GM23338 (cell line): Measurements from ENCODE around the gene TMEM154. TPM values are rescaled to one million over a fixed set of nuclear protein-coding genes. Genes with fewer than 3 reads are reported as not detected.

Experiments
- ATAC-seq: fragments of 200-7000 bp; cut with Tn5 transposase; 3 replicates; pipeline ENCODE4 v1.9.1; 2020
- DNase-seq: peaks from one replicate; pipeline ENCODE4 v3.0.0-alpha.2; 2015; ENCODE audit warnings: low spot score
- H2AFZ ChIP-seq: fragments of 200-600 bp; sonication (generic); 2 replicates; pipeline ENCODE4 v1.8.0; 2016; ENCODE audit warnings: antibody characterized with exemption, mild to moderate bottlenecking, moderate library complexity
- H3F3A ChIP-seq: fragments of 200-600 bp; sonication (generic); replicated peaks from 2 replicates; pipeline ENCODE4 v1.8.0; 2017; ENCODE audit warnings: antibody characterized with exemption, mixed run types, low read depth
- H3K27ac ChIP-seq: fragments of 200-600 bp; sonication (generic); 2 replicates; pipeline ENCODE4 v1.6.1; 2016; ENCODE audit warnings: low read depth
- H3K27me3 ChIP-seq: fragments of 200-600 bp; sonication (generic); 2 replicates; pipeline ENCODE4 v1.8.0; 2016; ENCODE audit warnings: mild to moderate bottlenecking, mixed run types, moderate library complexity; ENCODE audit not compliant: insufficient read depth
- H3K36me3 ChIP-seq: fragments of 200-600 bp; sonication (generic); 2 replicates; pipeline ENCODE4 v1.8.0; 2016; ENCODE audit warnings: mild to moderate bottlenecking; ENCODE audit not compliant: insufficient read depth
- H3K4me1 ChIP-seq: fragments of 200-600 bp; sonication (generic); 2 replicates; pipeline ENCODE4 v1.8.0; 2016; ENCODE audit warnings: mild to moderate bottlenecking, moderate library complexity; ENCODE audit not compliant: insufficient read depth
- H3K4me2 ChIP-seq: fragments of 200-600 bp; sonication (generic); 2 replicates; pipeline ENCODE4 v1.7.1; 2017; ENCODE audit warnings: mixed run types
- H3K4me3 ChIP-seq: fragments of 200-600 bp; sonication (generic); 2 replicates; pipeline ENCODE4 v1.6.1; 2016; ENCODE audit warnings: mixed run types
- H3K79me2 ChIP-seq: fragments of 200-600 bp; sonication (generic); replicated peaks from 2 replicates; pipeline ENCODE4 v1.8.0; 2017; ENCODE audit warnings: mild to moderate bottlenecking; ENCODE audit not compliant: insufficient read depth
- H3K9me2 ChIP-seq: fragments of 200-600 bp; sonication (generic); 2 replicates; pipeline ENCODE4 v1.8.0; 2017; ENCODE audit not compliant: insufficient read depth
- H4K20me1 ChIP-seq: fragments of 200-600 bp; sonication (generic); replicated peaks from 2 replicates; pipeline ENCODE4 v1.8.0; 2017; ENCODE audit warnings: mild to moderate bottlenecking; ENCODE audit not compliant: insufficient read depth
- H3K27ac Mint-ChIP-seq: 2 replicates; pipeline ENCODE4 v1.8.0; 2020; ENCODE audit warnings: inconsistent platforms, mild to moderate bottlenecking, moderate library complexity, mixed read lengths
- H3K27me3 Mint-ChIP-seq: 3 replicates; pipeline ENCODE4 v1.8.0; 2022; ENCODE audit warnings: low read depth, mild to moderate bottlenecking, moderate library complexity, mixed read lengths, inconsistent platforms; ENCODE audit not compliant: insufficient read depth, poor library complexity
- H3K36me3 Mint-ChIP-seq: 3 replicates; pipeline ENCODE4 v1.8.0; 2021; ENCODE audit warnings: low read depth, mild to moderate bottlenecking, inconsistent platforms, moderate library complexity, mixed read lengths
- H3K4me1 Mint-ChIP-seq: 3 replicates; pipeline ENCODE4 v1.8.0; 2020; ENCODE audit warnings: mild to moderate bottlenecking, inconsistent platforms, mixed read lengths
- H3K4me3 Mint-ChIP-seq: 3 replicates; pipeline ENCODE4 v1.8.0; 2021; ENCODE audit warnings: moderate library complexity, mild to moderate bottlenecking, inconsistent platforms, mixed read lengths
- H3K9me3 Mint-ChIP-seq: 3 replicates; pipeline ENCODE4 v1.8.0; 2020; ENCODE audit warnings: moderate library complexity, mild to moderate bottlenecking, inconsistent platforms, mixed read lengths
- CTCF ChIP-seq, 2 experiments: fragments of 200-600 bp in 1 of 2; sonication (generic) in 1 of 2; conservative IDR thresholded peaks; 2 replicates each; pipeline versions ENCODE4 v1.5.1 to v1.6.1; 2016 to 2017; ENCODE audit warnings: antibody characterized with exemption in 2 of 2, low read depth in 2 of 2, mild to moderate bottlenecking in 2 of 2, moderate library complexity in 1 of 2
- ETS1 ChIP-seq: IDR thresholded peaks from 2 replicates; pipeline ENCODE4 v1.6.1; 2016; ENCODE audit warnings: antibody characterized with exemption
- EZH2phosphoT487 ChIP-seq: fragments of 200-600 bp; sonication (generic); IDR thresholded peaks from one replicate; pipeline ENCODE4 v1.8.1; 2018; ENCODE audit warnings: antibody characterized with exemption; ENCODE audit not compliant: unreplicated experiment
- NANOG ChIP-seq: IDR thresholded peaks from 2 replicates; pipeline ENCODE4 v1.6.1; 2016; ENCODE audit warnings: antibody characterized with exemption, borderline replicate concordance
- POLR2AphosphoS5 ChIP-seq: IDR thresholded peaks from 2 replicates; pipeline ENCODE4 v1.6.1; 2016; ENCODE audit warnings: antibody characterized with exemption, low read depth
- REST ChIP-seq: IDR thresholded peaks from one replicate; pipeline ENCODE4 v1.6.1; 2018; ENCODE audit warnings: antibody characterized with exemption; ENCODE audit not compliant: unreplicated experiment
- ZNF331 ChIP-seq: fragments of 250-450 bp; sonication (Bioruptor Pico); IDR thresholded peaks from 2 replicates; pipeline ENCODE4 v1.5.0; 2020; ENCODE audit warnings: low read depth, mild to moderate bottlenecking, moderate library complexity
- polyA plus RNA-seq: library from polyadenylated mRNA; unstranded; fragments of >200 nt; fragmentation: Nextera tagmentation; extraction: Ambion mirVana; gene quantifications from 2 replicates; pipeline ENCODE4 v1.2.1, GENCODE V29; 2016
- total RNA-seq: library from RNA; depleted of rRNA; stranded (reverse); fragments of >200 nt; shearing (Covaris generic); gene quantifications from 2 replicates; pipeline ENCODE4 v1.2.3, GENCODE V29; 2014

TMEM154 gene
- total and polyA plus RNA-seq, 2 experiments from 2014 or later: 1.0 to 1.7 TPM

- TF ChIP-seq REST: no peak
These were observed 4.8 kb upstream of the TMEM154 start (continued) for GRCh38 chr4:152684587-152684986.

- no peaks in the 10 kb centered on the region for H3K36me3 ChIP-seq
These were observed 4.2 kb upstream of the TMEM154 start for GRCh38 chr4:152684007-152684406.

GRCh38 chr4:152682143-152682941 lies 2.5 kb upstream of the TMEM154 start:
- Histone ChIP-seq H2AFZ (0 out of 2 replicates have a peak overlapping the region, but pooled peaks have one; percentile 74), H3K4me3 (no peak overlapping the region), H3K27me3 (peaks cover 20% of the 10 kb centered on the region), H3K36me3 (no peaks in the 10 kb centered on the region), H3K27ac (no peak overlapping the region), H3K4me2 (0 out of 2 replicates have a peak overlapping the region, but pooled peaks have one; percentile 20), H3K9me2 (no peaks in the 10 kb centered on the region), H4K20me1 (no peaks in the 10 kb centered on the region), H3K79me2 (no peaks in the 10 kb centered on the region), H3F3A (no peaks in the 10 kb centered on the region), H3K4me1 (peaks cover 39% of the 10 kb centered on the region)
- H3K4me3 Mint-ChIP-seq: no peak overlapping the region
- DNase-seq: no peak
- H3K36me3 Mint-ChIP-seq: no peaks in the 10 kb centered on the region; the same call in 2 of the 3 replicates
- H3K27ac Mint-ChIP-seq: no peak overlapping the region
- H3K27me3 Mint-ChIP-seq: peaks cover 26% of the 10 kb centered on the region
- no peaks in the 10 kb centered on the region for H3K9me3 Mint-ChIP-seq
- peaks cover 32% of the 10 kb centered on the region for H3K4me1 Mint-ChIP-seq
- no peak for ATAC-seq
- TF ChIP-seq CTCF (conservative IDR thresholded peaks at IDR 0.05; ENCODE audit: low read depth in 2 of 2): no peak

More at GRCh38 chr4:152684007-152684406, 4.2 kb upstream of the TMEM154 start:
- Mint-ChIP-seq H3K4me3 (no peak overlapping the region), H3K27ac (no peak overlapping the region), H3K4me1 (peaks cover 28% of the 10 kb centered on the region), H3K9me3 (no peaks in the 10 kb centered on the region), H3K27me3 (peaks cover 23% of the 10 kb centered on the region), H3K36me3 (no peaks in the 10 kb centered on the region; the same call in 2 of the 3 replicates)
- Histone ChIP-seq H3K79me2 (no peaks in the 10 kb centered on the region), H2AFZ (no peak overlapping the region), H3K4me1 (peaks cover 32% of the 10 kb centered on the region), H3F3A (no peaks in the 10 kb centered on the region), H3K4me3 (no peak overlapping the region), H3K27ac (no peak overlapping the region), H3K9me2 (no peaks in the 10 kb centered on the region), H4K20me1 (no peaks in the 10 kb centered on the region), H3K4me2 (no peak overlapping the region), H3K27me3 (peaks cover 15% of the 10 kb centered on the region)
- DNase-seq (no peak), ATAC-seq (no peak)
- TF ChIP-seq EZH2phosphoT487: no peak
- TF ChIP-seq ZNF331 (CRISPR knock-in tag): no peak
- TF ChIP-seq NANOG: no peak
- no peak for TF ChIP-seq ETS1
- no peak for TF ChIP-seq POLR2AphosphoS5
